Adipocyte (in vitro differentiated cells): Measurements from ENCODE around the gene HYI.
"Not testable (repeated sequence)": the region's sequence is repeated elsewhere in the genome, so short reads cannot be mapped to it uniquely, and the experiment has no call there.

Experiments
- DNase-seq: peaks from one replicate; pipeline ENCODE4 v3.0.0-alpha.2; 2015; ENCODE audit warnings: low read depth
- H3K27me3 ChIP-seq: replicated peaks from 2 replicates; pipeline ENCODE4 v1.7.0; 2013; ENCODE audit warnings: mild to moderate bottlenecking, low read length, moderate library complexity; ENCODE audit not compliant: control insufficient read depth, insufficient read depth
- H3K36me3 ChIP-seq: 2 replicates; pipeline ENCODE4 v1.7.0; 2013; ENCODE audit warnings: low read length, mild to moderate bottlenecking, moderate library complexity; ENCODE audit not compliant: control insufficient read depth, insufficient read depth, severe bottlenecking
- H3K4me1 ChIP-seq: 2 replicates; pipeline ENCODE4 v1.7.0; 2013; ENCODE audit warnings: mild to moderate bottlenecking, low read length, moderate library complexity; ENCODE audit not compliant: control insufficient read depth, insufficient read depth
- H3K4me3 ChIP-seq: 2 replicates; pipeline ENCODE4 v1.7.0; 2013; ENCODE audit warnings: mild to moderate bottlenecking, low read length, moderate library complexity
- H3K9ac ChIP-seq: 2 replicates; pipeline ENCODE4 v1.7.0; 2013; ENCODE audit warnings: mild to moderate bottlenecking, low read length, moderate library complexity
- H3K9me3 ChIP-seq: 2 replicates; pipeline ENCODE4 v1.7.0; 2013; ENCODE audit warnings: mild to moderate bottlenecking, low read length, moderate library complexity; ENCODE audit not compliant: control insufficient read depth

The HYI gene

DNA sequence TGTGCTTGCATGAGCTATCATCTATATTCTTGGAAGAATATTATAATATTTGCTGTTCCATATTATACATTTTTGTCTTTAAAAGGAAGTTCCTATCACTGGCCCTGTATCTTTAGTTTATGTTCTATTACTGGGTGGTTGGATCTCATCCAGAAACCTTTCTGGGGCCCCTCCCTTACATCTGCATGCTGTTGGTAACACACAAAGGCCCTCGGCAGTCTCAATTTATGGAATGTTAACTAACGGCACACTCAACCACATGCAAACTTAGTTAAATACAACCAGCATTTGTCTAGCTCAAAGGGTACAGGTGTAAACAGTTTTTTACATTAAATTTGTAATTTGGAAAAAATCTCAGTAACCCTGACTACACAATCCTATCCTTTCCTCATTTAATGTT lies 9.7 kb upstream of the HYI start:
- Histone ChIP-seq H3K36me3 (no peaks in the 10 kb centered on the region), H3K9ac (no peak overlapping the region), H3K27me3 (no peaks in the 10 kb centered on the region), H3K4me1 (peaks cover 14% of the 10 kb centered on the region), H3K9me3 (no peaks in the 10 kb centered on the region), H3K4me3 (no peak overlapping the region)
- DNase-seq = peak; percentile 28

- no peaks in the 10 kb centered on the region for H3K27me3 ChIP-seq
- H3K36me3 ChIP-seq = no peaks in the 10 kb centered on the region
- no peak for DNase-seq
- H3K9ac ChIP-seq = no peak overlapping the region
- no peak overlapping the region for H3K4me3 ChIP-seq
- H3K9me3 ChIP-seq = no peaks in the 10 kb centered on the region
- peaks cover 10% of the 10 kb centered on the region for H3K4me1 ChIP-seq
These were observed 7.4 kb upstream of the HYI start for GRCh38 chr1:43460988-43461693.

DNA sequence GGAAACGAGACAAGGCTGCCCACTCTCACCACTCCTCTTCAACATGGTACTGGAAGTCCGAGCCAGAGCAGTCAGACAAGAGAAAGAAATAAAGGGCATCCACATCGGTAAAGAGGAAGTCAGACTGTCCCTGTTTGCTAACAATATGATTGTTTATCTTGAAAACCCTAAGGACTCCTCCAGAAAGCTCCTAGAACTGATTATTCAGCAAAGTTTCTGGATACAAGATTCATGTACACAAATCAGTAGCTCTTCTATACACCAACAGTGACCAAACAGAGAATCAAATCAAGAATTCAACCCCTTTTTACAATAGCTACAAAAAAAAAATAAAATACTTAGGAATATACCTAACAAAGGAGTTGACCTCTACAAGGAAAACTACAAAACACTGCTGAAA lies 4.6 kb upstream of the HYI start:
- not testable (repeated sequence) for H3K4me3 ChIP-seq, DNase-seq, H3K9me3 ChIP-seq, H3K27me3 ChIP-seq, H3K9ac ChIP-seq, H3K36me3 ChIP-seq
- peaks cover 18% of the 10 kb centered on the region for H3K4me1 ChIP-seq

DNA sequence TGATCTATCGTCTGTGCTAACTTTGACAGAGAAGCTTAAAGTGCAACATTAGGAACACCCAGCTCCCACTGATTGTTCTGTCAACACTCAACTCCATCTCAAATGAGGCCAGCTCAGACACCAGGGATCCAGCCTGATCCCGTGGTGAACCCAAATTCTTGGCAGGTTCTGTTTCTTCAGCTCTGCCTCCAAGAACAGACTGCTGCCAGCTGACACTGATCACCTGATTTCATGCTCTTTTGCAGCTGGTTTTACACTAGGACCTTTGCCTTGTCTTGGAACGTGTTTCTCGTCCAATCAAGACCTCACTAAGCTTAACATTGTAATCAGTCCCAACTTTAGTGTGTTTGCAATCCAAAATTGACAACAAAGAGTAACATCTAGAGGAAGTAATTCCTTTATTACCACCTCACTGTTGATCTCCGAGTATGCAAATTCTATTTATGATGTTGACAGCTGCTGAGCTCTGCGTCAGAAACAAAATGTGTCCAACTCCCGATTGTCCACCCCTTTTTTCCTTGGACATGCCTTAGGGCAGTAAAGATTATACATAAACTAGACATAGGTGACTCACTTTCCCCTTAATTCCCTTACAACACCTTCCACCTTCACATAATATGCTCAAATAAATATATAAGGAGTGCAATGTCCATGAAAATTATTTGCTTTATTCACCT lies 1.6 kb upstream of the HYI start:
- Histone ChIP-seq H3K9me3 (no peaks in the 10 kb centered on the region), H3K4me1 (peaks cover 23% of the 10 kb centered on the region), H3K9ac (no peak overlapping the region), H3K36me3 (peaks cover 16% of the 10 kb centered on the region), H3K27me3 (no peaks in the 10 kb centered on the region), H3K4me3 (peak overlapping the region; percentile 73)
- DNase-seq = no peak

- Histone ChIP-seq H3K4me1 (peaks cover 23% of the 10 kb centered on the region), H3K27me3 (no peaks in the 10 kb centered on the region), H3K36me3 (peaks cover 25% of the 10 kb centered on the region), H3K9me3 (no peaks in the 10 kb centered on the region), H3K4me3 (peak overlapping the region; percentile 73), H3K9ac (peak overlapping the region; percentile 87)
- DNase-seq = peak; percentile 83
These were observed 710 bp upstream of the HYI start for GRCh38 chr1:43454270-43455011.

GRCh38 chr1:43452789-43453441 lies 816 bp downstream of the HYI start:
- Histone ChIP-seq H3K36me3 (peaks cover 40% of the 10 kb centered on the region), H3K9ac (peak overlapping the region; percentile 87), H3K9me3 (no peaks in the 10 kb centered on the region), H3K4me3 (peak overlapping the region; percentile 53), H3K4me1 (peaks cover 29% of the 10 kb centered on the region), H3K27me3 (no peaks in the 10 kb centered on the region)
- peak; percentile 65 for DNase-seq

DNA sequence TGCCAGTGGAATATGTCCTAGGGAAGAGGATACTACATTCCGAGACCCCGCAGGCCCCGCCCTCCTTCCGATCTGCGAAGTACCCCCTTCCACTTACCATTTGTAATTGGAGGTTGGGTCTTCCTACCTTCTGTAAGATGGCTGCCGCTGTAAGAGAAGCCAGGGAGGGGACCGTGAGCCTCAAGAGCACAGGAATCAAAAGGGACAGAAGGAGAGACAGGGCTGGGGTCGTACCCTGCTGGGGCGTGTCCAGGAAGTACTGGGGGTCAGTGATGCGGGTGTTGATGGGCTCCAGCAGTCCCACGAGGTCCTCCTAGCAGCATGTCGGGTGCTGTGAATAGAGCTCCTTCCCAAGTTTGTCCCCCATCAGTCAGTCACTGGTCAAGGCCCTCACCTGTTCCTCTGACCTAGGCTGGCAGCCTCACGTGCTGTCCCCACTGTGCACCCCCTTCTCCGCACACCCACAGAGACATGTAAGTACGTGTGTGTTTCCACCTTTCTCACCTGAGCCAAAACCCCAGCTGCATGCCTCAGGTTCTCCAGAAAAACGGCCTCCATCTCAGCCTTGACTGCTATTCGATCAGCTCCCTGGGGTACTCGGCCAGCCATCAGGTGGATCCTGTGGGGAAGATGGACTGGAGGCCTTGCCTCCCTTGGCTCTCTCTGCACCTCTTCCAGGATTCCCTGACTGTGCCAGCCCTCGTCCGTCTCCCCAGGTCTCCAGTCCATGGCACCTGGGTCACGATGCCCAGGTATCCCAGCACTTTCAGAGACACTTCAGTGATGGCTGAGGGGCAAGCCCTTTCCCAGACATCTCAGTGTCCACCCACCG lies 1.8 kb downstream of the HYI start:
- no peak overlapping the region for H3K9ac ChIP-seq
- H3K4me3 ChIP-seq = no peak overlapping the region
- no peaks in the 10 kb centered on the region for H3K27me3 ChIP-seq
- no peak for DNase-seq
- H3K9me3 ChIP-seq = no peaks in the 10 kb centered on the region
- H3K36me3 ChIP-seq = peaks cover 50% of the 10 kb centered on the region
- H3K4me1 ChIP-seq = peaks cover 29% of the 10 kb centered on the region

- Histone ChIP-seq H3K9ac (no peak overlapping the region), H3K27me3 (no peaks in the 10 kb centered on the region), H3K4me3 (no peak overlapping the region), H3K36me3 (peaks cover 58% of the 10 kb centered on the region), H3K9me3 (no peaks in the 10 kb centered on the region), H3K4me1 (peaks cover 29% of the 10 kb centered on the region)
- no peak for DNase-seq
These were observed 2.6 kb downstream of the HYI start for GRCh38 chr1:43451157-43451591.

- H3K4me3 ChIP-seq = no peak overlapping the region
- H3K4me1 ChIP-seq = peaks cover 26% of the 10 kb centered on the region
- H3K9me3 ChIP-seq = no peaks in the 10 kb centered on the region
- H3K27me3 ChIP-seq = no peaks in the 10 kb centered on the region
- peaks cover 66% of the 10 kb centered on the region for H3K36me3 ChIP-seq
- no peak overlapping the region for H3K9ac ChIP-seq
- no peak for DNase-seq
These were observed 3.3 kb downstream of the HYI start for GRCh38 chr1:43450251-43450941.

- Histone ChIP-seq H3K36me3 (peaks cover 69% of the 10 kb centered on the region), H3K9ac (no peak overlapping the region), H3K9me3 (no peaks in the 10 kb centered on the region), H3K4me1 (peaks cover 19% of the 10 kb centered on the region), H3K4me3 (no peak overlapping the region), H3K27me3 (no peaks in the 10 kb centered on the region)
- no peak for DNase-seq
These were observed 4.0 kb downstream of the HYI start for GRCh38 chr1:43449708-43450069.
